OCI-LY1 (cell line): Measurements from ENCODE around the gene CAPN12.

Experiments used
- H2AFZ ChIP-seq: fragments of 200-600 bp; sonication (generic), shearing (Covaris generic); 2 replicates; pipeline ENCODE4 v1.6.0; 2014; ENCODE audit warnings: antibody characterized with exemption, mild to moderate bottlenecking, low read length
- H3F3A ChIP-seq: fragments of 200-600 bp; sonication (generic), shearing (Covaris generic); 2 replicates; pipeline ENCODE4 v1.6.0; 2014; ENCODE audit warnings: mild to moderate bottlenecking, antibody characterized with exemption, low read length, moderate library complexity; ENCODE audit not compliant: insufficient read depth
- H3K27ac ChIP-seq: fragments of 200-600 bp; sonication (generic); 2 replicates; pipeline ENCODE4 v1.5.1; 2014; ENCODE audit warnings: low read length, mixed run types, mild to moderate bottlenecking, low read depth; ENCODE audit not compliant: poor library complexity, severe bottlenecking
- H3K27me3 ChIP-seq: fragments of 200-600 bp; sonication (generic); 2 replicates; pipeline ENCODE4 v1.6.0; 2014; ENCODE audit warnings: antibody characterized with exemption, mild to moderate bottlenecking, low read length, moderate library complexity; ENCODE audit not compliant: insufficient read depth
- H3K36me3 ChIP-seq: fragments of 200-600 bp; sonication (generic); 2 replicates; pipeline ENCODE4 v1.6.1; 2014; ENCODE audit warnings: mild to moderate bottlenecking, antibody characterized with exemption, low read length, moderate library complexity, mixed read lengths; ENCODE audit not compliant: insufficient read depth
- H3K4me1 ChIP-seq: fragments of 200-600 bp; sonication (generic); 2 replicates; pipeline ENCODE4 v1.5.1; 2014; ENCODE audit warnings: mild to moderate bottlenecking, low read length, moderate library complexity; ENCODE audit not compliant: insufficient read depth, severe bottlenecking
- H3K4me2 ChIP-seq: fragments of 200-600 bp; sonication (generic), shearing (Covaris generic); 2 replicates; pipeline ENCODE4 v1.6.1; 2014; ENCODE audit warnings: low read length
- H3K4me3 ChIP-seq: fragments of 200-600 bp; sonication (generic); 2 replicates; pipeline ENCODE4 v1.5.1; 2014; ENCODE audit warnings: low read length, low read depth, mild to moderate bottlenecking, mixed read lengths; ENCODE audit not compliant: poor library complexity, severe bottlenecking
- H3K79me2 ChIP-seq: fragments of 200-600 bp; shearing (Covaris generic); 2 replicates; pipeline ENCODE4 v1.6.1; 2016; ENCODE audit warnings: mixed run types, low read length, mixed read lengths; ENCODE audit not compliant: insufficient read depth
- H3K9ac ChIP-seq: fragments of 200-600 bp; sonication (generic), shearing (Covaris generic); 2 replicates; pipeline ENCODE4 v1.6.1; 2014; ENCODE audit warnings: mild to moderate bottlenecking, low read length, mixed read lengths
- H3K9me2 ChIP-seq: fragments of 200-600 bp; sonication (generic), shearing (Covaris generic); 2 replicates; pipeline ENCODE4 v1.6.1; 2014; ENCODE audit warnings: low read depth, mild to moderate bottlenecking, low read length, mixed read lengths
- H3K9me3 ChIP-seq: fragments of 200-600 bp; shearing (Covaris generic); 2 replicates; pipeline ENCODE4 v1.6.1; 2014; ENCODE audit warnings: low read length, mixed read lengths
- H4K20me1 ChIP-seq: fragments of 200-600 bp; sonication (generic), shearing (Covaris generic); 2 replicates; pipeline ENCODE4 v1.6.0; 2016; ENCODE audit warnings: mild to moderate bottlenecking, low read length; ENCODE audit not compliant: insufficient read depth
- CTCF ChIP-seq: fragments of 200-600 bp; sonication (generic), shearing (Covaris generic); IDR thresholded peaks from 2 replicates; pipeline ENCODE4 v1.5.1; 2017; ENCODE audit warnings: mild to moderate bottlenecking, antibody characterized with exemption, low read length, moderate library complexity, mixed read lengths
- EZH2 ChIP-seq: fragments of 200-600 bp; sonication (generic), shearing (Covaris generic); IDR thresholded peaks from 2 replicates; pipeline ENCODE4 v1.8.0; 2017; ENCODE audit warnings: borderline replicate concordance, mixed run types, mild to moderate bottlenecking, antibody characterized with exemption, low read length, moderate library complexity, mixed read lengths

The CAPN12 gene

DNA sequence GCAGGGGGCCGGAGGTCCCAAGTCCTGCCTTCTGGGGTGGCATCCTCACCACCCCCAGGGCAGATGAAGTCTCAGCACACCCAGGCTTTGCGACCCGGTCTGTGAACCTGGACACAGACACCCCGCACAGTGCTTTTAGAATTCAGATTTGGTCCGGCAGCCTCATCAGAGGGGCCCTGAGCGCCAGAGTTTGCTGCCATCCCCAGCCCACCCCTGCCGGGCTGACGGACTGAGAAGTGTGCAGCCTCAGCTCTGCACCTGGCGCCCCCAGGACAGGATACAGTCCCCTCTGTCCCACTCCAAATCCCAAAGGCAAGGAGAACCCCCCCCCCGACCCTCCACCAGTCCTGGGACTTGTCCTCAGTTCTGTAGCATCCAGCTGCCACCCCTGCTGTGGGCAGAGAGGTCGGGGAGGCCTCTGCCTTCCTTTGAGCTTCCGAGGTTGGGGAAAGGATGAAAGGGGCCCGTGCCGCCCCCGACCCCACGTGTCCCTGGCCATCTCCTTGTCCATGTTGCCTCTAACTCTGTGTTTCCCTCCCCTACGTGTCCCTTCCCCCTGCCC is 16.9 kb downstream of the CAPN12 start:
- H3K4me2 ChIP-seq, result no peak overlapping the region
- no peak overlapping the region for H3K27ac ChIP-seq
- peaks cover 76% of the 10 kb centered on the region for H3K36me3 ChIP-seq
- no peaks in the 10 kb centered on the region for H3F3A ChIP-seq
- no peaks in the 10 kb centered on the region for H3K9me2 ChIP-seq
- no peaks in the 10 kb centered on the region for H3K27me3 ChIP-seq
- H3K9me3 ChIP-seq, result no peaks in the 10 kb centered on the region
- no peaks in the 10 kb centered on the region for H3K79me2 ChIP-seq
- no peak overlapping the region for H2AFZ ChIP-seq
- no peak overlapping the region for H3K4me3 ChIP-seq
- no peaks in the 10 kb centered on the region for H3K4me1 ChIP-seq
- TF ChIP-seq EZH2 (no peak), CTCF (no peak)
- H3K9ac ChIP-seq, result no peak overlapping the region
- no peaks in the 10 kb centered on the region for H4K20me1 ChIP-seq

DNA sequence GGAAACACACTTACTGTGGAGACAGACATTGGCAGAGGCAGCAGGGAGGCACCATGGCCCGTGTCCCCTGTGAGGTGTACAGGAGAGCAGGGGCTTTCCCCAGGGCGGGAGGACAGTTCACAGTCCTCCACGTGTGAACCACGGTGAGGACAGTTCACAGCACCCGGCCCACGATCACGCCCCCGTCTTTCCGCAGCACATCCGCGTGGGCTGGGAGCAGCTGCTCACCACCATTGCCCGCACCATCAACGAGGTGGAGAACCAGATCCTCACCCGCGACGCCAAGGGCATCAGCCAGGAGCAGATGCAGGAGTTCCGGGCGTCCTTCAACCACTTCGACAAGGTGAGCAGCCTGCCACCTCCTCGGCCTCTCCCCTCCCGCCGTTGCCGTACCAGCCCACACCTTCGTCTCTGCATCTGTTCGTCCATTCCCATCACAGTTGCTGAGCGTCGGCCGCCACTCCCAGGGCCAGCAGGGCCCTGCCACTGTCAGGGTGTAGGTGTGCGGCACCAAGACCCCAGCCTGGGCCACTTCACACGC is 17.4 kb downstream of the CAPN12 start:
- H3K27ac ChIP-seq, result no peak overlapping the region
- no peak overlapping the region for H2AFZ ChIP-seq
- no peaks in the 10 kb centered on the region for H3F3A ChIP-seq
- H3K4me1 ChIP-seq, result no peaks in the 10 kb centered on the region
- no peaks in the 10 kb centered on the region for H3K9me3 ChIP-seq
- H3K9ac ChIP-seq, result no peak overlapping the region
- no peaks in the 10 kb centered on the region for H3K9me2 ChIP-seq
- H4K20me1 ChIP-seq, result no peaks in the 10 kb centered on the region
- no peaks in the 10 kb centered on the region for H3K79me2 ChIP-seq
- H3K36me3 ChIP-seq, result peaks cover 80% of the 10 kb centered on the region
- H3K27me3 ChIP-seq, result no peaks in the 10 kb centered on the region
- TF ChIP-seq CTCF, result no peak
- TF ChIP-seq EZH2, result no peak
- no peak overlapping the region for H3K4me3 ChIP-seq
- no peak overlapping the region for H3K4me2 ChIP-seq

DNA sequence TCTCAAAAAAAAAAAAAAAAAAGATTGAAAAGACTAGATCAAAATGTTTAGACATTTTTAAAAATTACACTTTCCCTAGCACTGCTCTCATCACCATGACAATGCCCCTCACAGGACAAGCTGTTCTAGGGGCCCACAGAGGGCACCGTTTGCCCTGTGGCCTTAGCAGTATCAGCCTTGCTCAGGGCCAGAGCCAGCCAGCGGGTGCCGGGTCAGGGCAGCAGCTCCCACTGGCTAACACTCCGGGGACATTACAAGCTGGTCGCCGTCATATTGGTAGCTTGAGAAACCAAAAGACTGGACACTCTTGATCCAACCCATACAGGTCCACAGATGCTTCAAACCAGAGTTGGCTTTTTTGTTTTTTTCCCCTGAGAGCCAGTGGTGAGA is 18.0 kb downstream of the CAPN12 start:
- H3K36me3 ChIP-seq, result peaks cover 80% of the 10 kb centered on the region
- TF ChIP-seq EZH2 (no peak), CTCF (no peak)
- no peaks in the 10 kb centered on the region for H3K27me3 ChIP-seq
- no peak overlapping the region for H3K4me2 ChIP-seq
- no peak overlapping the region for H3K4me3 ChIP-seq
- H3K9me2 ChIP-seq, result no peaks in the 10 kb centered on the region
- H3F3A ChIP-seq, result no peaks in the 10 kb centered on the region
- no peaks in the 10 kb centered on the region for H3K9me3 ChIP-seq
- no peaks in the 10 kb centered on the region for H3K79me2 ChIP-seq
- no peak overlapping the region for H3K27ac ChIP-seq
- no peak overlapping the region for H3K9ac ChIP-seq
- H4K20me1 ChIP-seq, result no peaks in the 10 kb centered on the region
- H3K4me1 ChIP-seq, result no peaks in the 10 kb centered on the region
- no peak overlapping the region for H2AFZ ChIP-seq
